ENCODE measurements around the gene CNTFR.

DNA sequence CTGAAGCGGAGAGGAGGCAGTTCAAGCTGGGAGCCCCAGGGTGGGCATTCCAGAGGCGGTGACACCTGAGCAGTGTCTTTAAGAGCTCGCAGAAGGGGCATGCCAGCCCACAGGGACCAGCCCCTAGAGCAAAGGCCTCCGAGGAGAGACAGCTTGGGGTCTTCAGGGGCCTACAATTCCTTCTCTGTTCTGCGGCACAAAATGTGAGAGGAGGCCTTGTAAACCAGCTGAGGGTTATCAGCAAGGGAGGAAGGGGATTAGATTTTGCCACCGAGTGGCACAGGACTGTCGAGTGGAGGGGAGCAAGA is 48.6 kb upstream of the CNTFR start:
- TF ChIP-seq EZH2 (IDR thresholded peaks at IDR 0.05; ENCODE audit: borderline replicate concordance, low read depth, low read length, poor library complexity, severe bottlenecking), result no peak
- TF ChIP-seq, protein P1, sequence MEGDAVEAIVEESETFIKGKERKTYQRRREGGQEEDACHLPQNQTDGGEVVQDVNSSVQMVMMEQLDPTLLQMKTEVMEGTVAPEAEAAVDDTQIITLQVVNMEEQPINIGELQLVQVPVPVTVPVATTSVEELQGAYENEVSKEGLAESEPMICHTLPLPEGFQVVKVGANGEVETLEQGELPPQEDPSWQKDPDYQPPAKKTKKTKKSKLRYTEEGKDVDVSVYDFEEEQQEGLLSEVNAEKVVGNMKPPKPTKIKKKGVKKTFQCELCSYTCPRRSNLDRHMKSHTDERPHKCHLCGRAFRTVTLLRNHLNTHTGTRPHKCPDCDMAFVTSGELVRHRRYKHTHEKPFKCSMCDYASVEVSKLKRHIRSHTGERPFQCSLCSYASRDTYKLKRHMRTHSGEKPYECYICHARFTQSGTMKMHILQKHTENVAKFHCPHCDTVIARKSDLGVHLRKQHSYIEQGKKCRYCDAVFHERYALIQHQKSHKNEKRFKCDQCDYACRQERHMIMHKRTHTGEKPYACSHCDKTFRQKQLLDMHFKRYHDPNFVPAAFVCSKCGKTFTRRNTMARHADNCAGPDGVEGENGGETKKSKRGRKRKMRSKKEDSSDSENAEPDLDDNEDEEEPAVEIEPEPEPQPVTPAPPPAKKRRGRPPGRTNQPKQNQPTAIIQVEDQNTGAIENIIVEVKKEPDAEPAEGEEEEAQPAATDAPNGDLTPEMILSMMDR (conservative IDR thresholded peaks at IDR 0.05; ENCODE audit: low read depth, low read length), result no peak

Measured in A673 (cell line).